ENCODE measurements around the gene EVC.
"Not testable (repeated sequence)": the region's sequence is repeated elsewhere in the genome, so short reads cannot be mapped to it uniquely, and the experiment has no call there.

The EVC gene

DNA sequence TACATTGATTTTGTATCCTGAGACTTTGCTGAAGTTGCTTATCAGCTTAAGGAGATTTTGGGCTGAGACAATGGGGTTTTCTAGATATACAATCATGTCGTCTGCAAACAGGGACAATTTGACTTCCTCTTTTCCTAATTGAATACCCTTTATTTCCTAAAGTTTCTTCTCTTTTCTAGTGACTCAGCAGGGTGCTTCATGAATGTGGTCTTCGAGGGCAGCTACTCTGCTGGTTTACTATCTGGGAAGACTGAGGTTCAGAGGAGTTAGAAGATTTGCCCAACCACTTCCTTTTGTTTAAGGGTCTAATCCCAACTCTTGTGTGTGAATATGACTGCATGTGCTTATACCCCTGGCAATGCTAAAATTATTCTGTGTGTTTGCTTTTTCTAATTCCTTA, 17.4 kb downstream of the EVC start:
- not testable (repeated sequence) for DNase-seq (ENCODE audit: extremely low spot score, insufficient read length, low read depth); FAIRE-seq

- DNase-seq (ENCODE audit: extremely low spot score, insufficient read length, low read depth) (no peak), FAIRE-seq (no peak)
Measured at GRCh38 chr4:5730436-5730835, 19.4 kb downstream of the EVC start.

DNA sequence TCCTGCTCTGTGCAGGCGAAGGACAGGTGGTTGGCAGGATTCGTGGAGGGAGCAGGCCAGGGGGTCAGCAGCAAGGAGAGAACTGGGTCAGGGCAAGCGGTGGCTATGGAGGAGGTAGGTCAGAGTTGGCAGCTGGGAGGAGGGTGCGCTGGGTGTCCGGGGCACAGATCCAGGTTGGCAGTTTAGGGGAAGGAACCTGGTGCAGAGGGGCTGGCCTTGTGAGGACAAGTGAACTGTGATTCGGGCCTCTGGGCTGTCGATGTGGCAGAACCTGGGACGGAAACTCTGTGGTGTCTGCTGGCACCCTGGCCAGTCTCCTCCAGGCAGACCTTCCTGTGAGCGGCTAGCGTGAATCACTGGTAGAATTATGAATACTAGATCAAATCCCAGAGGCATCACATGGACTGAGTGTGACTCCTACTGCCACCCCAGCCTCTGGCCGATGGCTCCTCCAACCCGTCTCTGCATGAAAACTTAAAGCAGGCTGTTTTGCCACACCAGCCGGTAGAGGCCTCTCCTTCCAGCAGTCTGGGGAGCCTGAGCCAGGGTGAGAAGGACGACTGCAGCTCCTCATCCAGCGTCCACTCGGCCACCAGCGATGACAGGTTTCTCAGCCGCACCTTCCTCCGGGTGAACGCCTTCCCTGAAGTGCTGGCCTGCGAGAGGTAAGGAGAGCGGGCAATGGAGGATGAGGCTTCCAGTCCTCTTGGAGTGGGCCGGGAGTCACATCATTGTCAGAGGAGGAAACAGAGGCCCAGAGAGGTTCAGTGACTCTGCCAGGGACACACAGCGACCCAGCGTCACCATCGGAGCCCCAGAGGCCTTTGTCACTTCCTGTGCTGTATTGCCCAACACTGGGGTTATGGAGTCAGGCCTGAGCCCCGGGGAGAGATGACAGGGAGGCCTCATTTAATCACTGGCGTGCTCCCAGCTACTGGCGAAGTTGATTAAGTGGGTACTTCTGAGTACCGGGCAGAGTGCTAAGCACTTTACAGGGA, 20.3 kb downstream of the EVC start:
- FAIRE-seq (no peak), DNase-seq (ENCODE audit: extremely low spot score, insufficient read length, low read depth) (no peak)

- no peak for FAIRE-seq
Measured at GRCh38 chr4:5732158-5732557, 21.2 kb downstream of the EVC start.

GRCh38 chr4:5734853-5735252, 23.9 kb downstream of the EVC start:
- FAIRE-seq, result no peak

More at GRCh38 chr4:5732158-5732557, 21.2 kb downstream of the EVC start:
- no peak for DNase-seq (ENCODE audit: extremely low spot score, insufficient read length, low read depth)

DNA sequence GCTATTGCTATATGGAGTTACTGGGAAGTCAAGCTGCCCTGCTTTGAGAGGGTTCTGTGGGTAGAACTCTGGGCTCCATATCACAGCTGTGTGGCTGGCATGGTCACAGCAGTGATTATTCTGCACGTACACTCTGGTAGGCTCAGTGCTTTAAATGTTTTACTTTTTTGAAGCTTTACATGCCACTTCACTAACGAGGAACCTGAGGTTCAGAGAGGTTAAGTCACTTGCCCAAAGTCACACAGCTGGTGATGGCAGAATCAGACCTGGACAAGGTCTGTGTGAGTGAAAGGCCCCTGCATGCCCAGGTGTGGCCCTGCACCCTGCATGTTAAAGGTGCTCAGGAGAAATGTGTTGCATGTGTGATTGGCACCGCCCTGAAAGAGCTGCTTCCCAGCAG, 24.5 kb downstream of the EVC start:
- DNase-seq (ENCODE audit: extremely low spot score, insufficient read length, low read depth), result no peak
- FAIRE-seq, result no peak

More at GRCh38 chr4:5734853-5735252, 23.9 kb downstream of the EVC start:
- no peak for DNase-seq (ENCODE audit: extremely low spot score, insufficient read length, low read depth)

- DNase-seq (ENCODE audit: extremely low spot score, insufficient read length, low read depth), result no peak
Measured at GRCh38 chr4:5738061-5738460, 27.1 kb downstream of the EVC start.

DNA sequence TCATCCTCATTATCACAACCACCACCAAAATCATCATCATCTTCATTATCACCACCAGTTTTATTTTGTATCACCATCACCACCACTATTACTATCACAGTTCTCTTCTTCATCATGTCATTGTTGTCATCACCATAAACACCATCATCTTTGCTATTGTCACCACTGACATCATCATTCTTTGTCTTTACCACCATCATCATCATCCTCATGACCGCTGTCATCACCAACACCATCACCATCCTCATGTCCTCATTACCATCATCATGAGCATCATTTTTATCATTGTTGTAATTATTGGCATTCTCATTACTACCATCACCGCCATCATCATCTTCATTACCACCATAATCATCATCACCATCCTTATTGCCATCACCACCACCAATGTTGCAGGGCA, 31.4 kb downstream of the EVC start:
- FAIRE-seq (no peak), DNase-seq (ENCODE audit: extremely low spot score, insufficient read length, low read depth) (no peak)

More at GRCh38 chr4:5738061-5738460, 27.1 kb downstream of the EVC start:
- no peak for FAIRE-seq

DNA sequence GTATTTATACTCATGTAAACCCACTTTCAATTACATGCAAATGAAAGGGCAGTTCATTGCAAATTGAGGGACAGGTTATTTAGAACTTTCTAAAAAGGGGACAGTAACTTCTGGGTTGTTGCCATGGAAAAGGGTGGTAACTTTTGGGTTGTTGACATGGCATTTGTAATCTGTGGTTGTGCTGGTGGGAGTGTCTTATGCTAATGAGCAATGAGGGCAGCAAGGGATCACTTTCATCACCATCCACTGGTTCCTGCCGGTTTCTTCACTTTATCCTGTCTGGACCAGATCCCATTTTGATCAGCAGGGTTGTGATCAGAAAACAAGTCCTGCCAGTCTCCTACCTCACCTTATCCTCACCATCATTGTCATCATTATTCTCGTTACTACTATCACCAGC, 32.0 kb downstream of the EVC start:
- FAIRE-seq, result no peak
- DNase-seq (ENCODE audit: extremely low spot score, insufficient read length, low read depth), result no peak

GRCh38 chr4:5746250-5746649, 35.2 kb downstream of the EVC start:
- DNase-seq (ENCODE audit: extremely low spot score, insufficient read length, low read depth) (no peak), FAIRE-seq (no peak)

- DNase-seq (ENCODE audit: extremely low spot score, insufficient read length, low read depth) (no peak), FAIRE-seq (no peak)
Measured at GRCh38 chr4:5746829-5747737, 36.1 kb downstream of the EVC start.

- FAIRE-seq (no peak), DNase-seq (ENCODE audit: extremely low spot score, insufficient read length, low read depth) (no peak)
Measured at GRCh38 chr4:5747738-5748375, 36.9 kb downstream of the EVC start.

GRCh38 chr4:5749568-5749967, 38.6 kb downstream of the EVC start:
- FAIRE-seq (no peak), DNase-seq (ENCODE audit: extremely low spot score, insufficient read length, low read depth) (no peak)

GRCh38 chr4:5750052-5750945, 39.3 kb downstream of the EVC start:
- FAIRE-seq, result no peak
- no peak for DNase-seq (ENCODE audit: extremely low spot score, insufficient read length, low read depth)

GRCh38 chr4:5750946-5751665, 40.1 kb downstream of the EVC start:
- no peak for DNase-seq (ENCODE audit: extremely low spot score, insufficient read length, low read depth)

GRCh38 chr4:5751666-5752375, 40.8 kb downstream of the EVC start:
- DNase-seq (ENCODE audit: extremely low spot score, insufficient read length, low read depth) (no peak), FAIRE-seq (no peak)

More at GRCh38 chr4:5750946-5751665, 40.1 kb downstream of the EVC start:
- no peak for FAIRE-seq

DNA sequence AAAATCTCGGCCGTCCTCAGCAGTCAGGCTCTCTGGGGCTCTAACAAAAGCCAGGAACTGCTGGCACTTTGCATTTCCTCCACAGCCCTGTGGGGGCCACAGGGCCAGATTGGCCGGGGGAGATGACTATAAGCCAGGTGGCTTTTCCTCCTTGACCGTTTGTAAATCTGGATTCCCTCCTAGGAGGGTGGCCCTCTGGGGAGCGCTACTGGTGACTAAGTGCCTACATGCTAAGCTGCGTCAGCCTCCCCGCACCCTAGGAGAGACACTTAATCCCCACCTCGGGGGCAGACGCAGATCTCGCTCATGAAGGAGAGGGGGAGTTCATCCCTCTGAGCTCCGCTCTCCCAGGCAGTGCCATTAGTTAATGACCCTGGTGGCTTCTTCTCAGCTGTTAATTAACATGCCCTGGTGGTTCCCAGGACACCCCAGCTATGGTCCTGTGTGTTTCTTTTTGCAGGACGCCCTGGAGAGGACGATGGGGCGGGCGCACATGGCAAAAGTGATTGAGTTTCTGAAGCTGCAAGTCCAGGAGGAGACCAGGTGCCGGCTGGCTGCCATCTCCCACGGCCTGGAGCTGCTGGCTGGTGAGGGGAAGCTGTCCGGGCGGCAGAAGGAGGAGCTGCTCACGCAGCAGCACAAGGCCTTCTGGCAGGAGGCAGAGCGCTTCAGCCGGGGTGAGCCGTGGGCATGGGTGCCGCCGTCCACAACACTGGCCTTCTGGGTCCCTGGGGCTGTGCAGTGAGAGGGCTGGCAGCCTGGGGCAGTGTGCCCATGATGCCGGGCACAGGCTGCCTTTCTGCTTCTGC, 41.6 kb downstream of the EVC start:
- no peak for FAIRE-seq

More for the DNA sequence above, 41.6 kb downstream of the EVC start:
- no peak for DNase-seq (ENCODE audit: extremely low spot score, insufficient read length, low read depth)
